Measurements from ENCODE around the gene THEM4.

The THEM4 gene

GRCh38 chr1:151935154-151935553 lies 25.8 kb upstream of the THEM4 start:
- in situ Hi-C loops (cut with HindIII; ENCODE audit: low sequenced_read_pairs), result no loop called here
- no peak for DNase-seq (ENCODE audit: low read depth)
- no peak for TF ChIP-seq CTCF (IDR thresholded peaks at IDR 0.05; ENCODE audit: low read depth, low read length, missing control alignments)
- H3K4me3 ChIP-seq (ENCODE audit: low read depth, low read length), result no peak overlapping the region

DNA sequence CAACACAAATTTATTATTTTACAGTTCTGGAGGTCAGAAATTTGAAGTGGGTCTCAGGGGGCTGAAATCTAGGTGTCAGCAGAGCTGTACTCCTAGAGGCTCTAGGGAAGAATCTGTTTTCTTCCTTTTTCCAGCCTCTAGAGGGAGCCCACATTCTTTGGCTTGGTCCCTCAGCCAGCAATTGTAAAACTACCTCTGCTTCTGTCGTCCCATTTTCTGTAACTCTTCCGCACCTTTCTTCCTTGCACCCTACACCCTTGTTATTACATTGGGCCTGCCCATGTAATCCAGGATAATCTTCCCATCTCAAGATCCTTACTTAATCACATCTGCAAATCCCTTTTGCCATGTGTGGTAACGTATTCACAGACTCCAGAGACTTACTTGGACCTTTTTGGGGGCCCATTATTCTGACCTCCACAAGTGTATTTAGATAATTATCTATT lies 24.8 kb upstream of the THEM4 start:
- in situ Hi-C loops (cut with HindIII; ENCODE audit: low sequenced_read_pairs), result no loop called here
- no peak for DNase-seq (ENCODE audit: low read depth)
- peak; percentile 88 for TF ChIP-seq CTCF (IDR thresholded peaks at IDR 0.05; ENCODE audit: low read depth, low read length, missing control alignments)
- H3K4me3 ChIP-seq (ENCODE audit: low read depth, low read length), result no peak overlapping the region

DNA sequence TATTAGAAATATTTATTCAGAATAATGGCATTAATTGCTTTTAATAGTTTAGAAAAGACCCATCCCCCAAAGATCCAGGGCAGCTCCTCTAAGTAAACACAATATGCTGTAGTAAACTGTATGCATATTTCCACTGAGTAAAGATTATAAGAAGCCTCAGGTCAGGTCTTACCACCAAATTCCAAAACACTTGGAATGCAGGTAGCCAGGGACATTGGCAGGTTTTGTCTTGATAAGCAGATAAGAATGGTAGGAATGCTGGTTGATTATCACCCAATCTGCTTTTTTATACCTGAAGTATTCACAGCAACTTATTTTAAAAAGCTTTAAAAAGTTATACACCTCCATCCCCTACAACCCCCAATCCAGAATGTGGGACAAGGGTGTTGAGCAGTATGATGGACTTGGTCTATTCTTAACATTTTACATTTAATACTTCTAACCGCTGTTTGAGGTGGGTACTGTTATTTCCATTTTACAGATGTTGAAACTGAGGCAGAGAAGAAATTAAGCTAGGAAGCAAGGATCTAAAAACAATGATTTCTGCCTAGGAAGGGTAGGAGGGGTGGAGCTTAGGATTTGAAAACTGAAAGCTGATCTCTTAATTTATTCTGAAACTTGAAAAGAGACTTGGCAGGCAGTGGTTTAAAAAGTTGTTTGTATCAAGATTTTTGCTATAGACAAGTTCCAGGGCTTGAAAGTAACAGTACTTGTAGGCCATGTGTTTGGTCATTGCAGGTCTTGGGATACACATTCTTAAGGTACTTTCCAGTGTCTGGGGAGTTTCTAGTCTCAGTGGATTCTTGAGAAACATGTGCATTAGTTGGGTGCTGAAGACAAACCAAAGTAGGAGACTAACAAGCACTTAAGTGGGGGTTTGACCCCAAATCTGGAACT lies 15.6 kb upstream of the THEM4 start:
- TF ChIP-seq CTCF (IDR thresholded peaks at IDR 0.05; ENCODE audit: low read depth, low read length, missing control alignments), result no peak
- no peak for DNase-seq (ENCODE audit: low read depth)
- in situ Hi-C loops (cut with HindIII; ENCODE audit: low sequenced_read_pairs), result no loop called here
- H3K4me3 ChIP-seq (ENCODE audit: low read depth, low read length), result no peak overlapping the region

DNA sequence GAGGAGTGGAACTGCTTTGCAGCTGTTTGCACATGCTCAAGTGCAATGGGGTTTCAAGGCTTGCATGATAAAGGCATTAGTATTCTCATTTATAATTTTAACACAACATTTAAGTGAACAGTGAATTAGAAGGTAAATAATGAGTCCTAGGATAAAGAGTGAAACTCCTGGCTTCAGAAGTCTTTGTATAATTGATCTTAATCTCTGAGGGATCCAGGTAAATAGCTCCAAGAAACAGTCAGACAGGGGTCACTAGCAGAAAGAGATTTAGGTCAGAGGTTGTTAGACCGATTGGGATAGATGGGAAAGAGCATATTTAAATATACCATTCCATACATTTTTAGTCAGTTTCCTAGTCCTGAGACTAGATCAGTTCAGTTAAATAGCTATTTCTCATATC lies 14.1 kb upstream of the THEM4 start:
- no peak overlapping the region for H3K4me3 ChIP-seq (ENCODE audit: low read depth, low read length)
- no peak for DNase-seq (ENCODE audit: low read depth)
- TF ChIP-seq CTCF (IDR thresholded peaks at IDR 0.05; ENCODE audit: low read depth, low read length, missing control alignments), result no peak
- in situ Hi-C loops (cut with HindIII; ENCODE audit: low sequenced_read_pairs), result no loop called here

- in situ Hi-C loops (cut with HindIII; ENCODE audit: low sequenced_read_pairs), result no loop called here
- no peak overlapping the region for H3K4me3 ChIP-seq (ENCODE audit: low read depth, low read length)
- DNase-seq (ENCODE audit: low read depth), result no peak
- TF ChIP-seq CTCF (IDR thresholded peaks at IDR 0.05; ENCODE audit: low read depth, low read length, missing control alignments), result no peak
Measured at GRCh38 chr1:151920149-151920548, 10.8 kb upstream of the THEM4 start.

DNA sequence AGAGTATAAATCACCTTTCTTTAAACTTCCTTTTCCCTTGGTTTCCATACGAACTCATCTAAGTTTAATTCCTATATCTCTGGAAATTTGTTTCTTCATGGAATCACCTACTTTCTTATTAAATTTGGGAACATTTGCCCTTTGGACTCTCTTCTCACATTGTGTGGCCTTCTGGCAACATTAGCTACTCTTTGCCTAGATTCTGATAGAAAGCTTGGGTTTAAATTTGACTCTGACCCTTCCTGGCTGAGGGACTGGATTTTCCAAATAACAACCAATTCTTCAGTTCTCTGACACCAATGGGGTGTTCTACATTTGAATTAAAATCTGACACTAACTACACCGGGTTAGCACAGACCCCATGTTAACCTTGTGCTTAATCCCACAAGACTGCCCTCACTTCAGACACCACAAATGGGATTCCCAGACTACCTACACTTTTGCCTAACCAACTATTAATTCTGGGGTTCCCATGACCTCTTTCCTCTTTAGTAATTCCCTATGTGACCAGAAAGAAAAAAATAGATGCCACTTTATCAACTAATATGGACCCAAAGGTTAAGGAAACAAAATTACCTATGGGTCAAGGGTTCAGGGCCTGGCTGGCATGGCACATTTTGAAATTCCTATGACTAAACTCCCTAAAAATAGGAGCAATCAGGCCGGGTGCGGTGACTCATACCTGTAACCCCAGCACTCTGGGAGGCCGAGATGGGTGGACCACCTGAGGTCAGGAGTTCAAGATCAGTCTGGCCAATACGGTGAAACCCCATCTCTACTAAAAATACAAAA lies 9.7 kb upstream of the THEM4 start:
- TF ChIP-seq CTCF (IDR thresholded peaks at IDR 0.05; ENCODE audit: low read depth, low read length, missing control alignments), result no peak
- DNase-seq (ENCODE audit: low read depth), result no peak
- in situ Hi-C loops (cut with HindIII; ENCODE audit: low sequenced_read_pairs), result loop anchor here (5.0 kb wide), 1 partner anchor 83 kb away; no protein-coding TSS in a partner anchor
- no peak overlapping the region for H3K4me3 ChIP-seq (ENCODE audit: low read depth, low read length)

Data from astrocyte of the cerebellum (primary cell).